K562 (cell line): ENCODE results near the gene ST8SIA2. TPM values are rescaled to one million over a fixed set of nuclear protein-coding genes. Genes with fewer than 3 reads are reported as not detected.

Experiments
- ATAC-seq: fragments of 200-7000 bp; cut with Tn5 transposase; 3 replicates; pipeline ENCODE4 v1.9.1; 2020; ENCODE audit warnings: moderate library complexity
- BruUV-seq: library from RNA; stranded (reverse); fragments of 400-500 nt; replicated peaks from 2 replicates; lab custom pipeline; 2021; lab: Mats Ljungman, UMichigan
- CTCF ChIA-PET: fragments of 300-600 bp; formaldehyde crosslinking; extraction: SDS; loops from one replicate; lab custom pipeline; 2021; ENCODE audit warnings: low intra/inter-chr PET ratio; lab: Yijun Ruan, JAX
- POLR2A ChIA-PET: fragments of 300-600, 350-650 bp; sonication (Branson Sonifier 250); formaldehyde crosslinking; extraction: SDS; loops from one replicate; lab custom pipeline; 2021; ENCODE audit warnings: antibody characterized with exemption, inconsistent platforms; lab: Yijun Ruan, JAX
- DNase-seq, 4 experiments: peaks; one replicate each; pipeline versions ENCODE4 v3.0.0 to v3.0.0-alpha.2; 2011 to 2018; ENCODE audit warnings: low spot score in 3 of 4, mixed read lengths in 3 of 4; ENCODE audit errors: extremely low read depth in 1 of 4
- FAIRE-seq: peaks from 2 replicates; lab custom pipeline; 2011; peaks lifted over from hg19 to GRCh38; lab: Jason Lieb, UNC
- H2AFZ ChIP-seq: 2 replicates; pipeline ENCODE4 v1.6.0; 2011; ENCODE audit warnings: low read depth, low read length, control low read depth, inconsistent platforms
- H3K27ac ChIP-seq: fragments of 200-600 bp; 3 replicates; pipeline ENCODE4 v1.8.0; 2011; ENCODE audit warnings: low read depth, mild to moderate bottlenecking, control low read depth, inconsistent platforms, low read length, moderate library complexity, mixed read lengths; ENCODE audit errors: extremely low read depth
- H3K27me3 ChIP-seq, 2 experiments: fragments of 300-600 bp in 1 of 2; 2 replicates in 1 of 2; 3 replicates in 1 of 2; pipeline versions ENCODE4 v1.6.0 to v1.8.0; 2011; ENCODE audit warnings: inconsistent platforms in 2 of 2, low read length in 2 of 2, mild to moderate bottlenecking in 1 of 2, mixed read lengths in 1 of 2, moderate library complexity in 1 of 2; ENCODE audit not compliant: control insufficient read depth in 2 of 2, insufficient read depth in 2 of 2
- H3K36me3 ChIP-seq: fragments of 300-600 bp; 3 replicates; pipeline ENCODE4 v1.8.0; 2011; ENCODE audit warnings: mild to moderate bottlenecking, low read length, inconsistent platforms; ENCODE audit not compliant: control insufficient read depth, insufficient read depth
- H3K4me1 ChIP-seq, 2 experiments: fragments of 200-600 bp in 1 of 2; replicated peaks in 1 of 2; 2 replicates in 1 of 2; 3 replicates in 1 of 2; pipeline versions ENCODE4 v1.5.1 to v1.8.0; 2011; ENCODE audit warnings: inconsistent platforms in 2 of 2, low read length in 2 of 2, mild to moderate bottlenecking in 1 of 2, mixed read lengths in 1 of 2, moderate library complexity in 1 of 2; ENCODE audit not compliant: control insufficient read depth in 2 of 2, insufficient read depth in 2 of 2
- H3K4me2 ChIP-seq: 2 replicates; pipeline ENCODE4 v1.6.1; 2011; ENCODE audit warnings: low read length, control low read depth, inconsistent platforms, mixed read lengths; ENCODE audit not compliant: insufficient read depth
- H3K4me3 ChIP-seq: fragments of 200-600 bp; sonication (generic), shearing (Covaris generic); 2 replicates; pipeline ENCODE4 v1.5.1; 2016; ENCODE audit warnings: control low read depth, inconsistent platforms
- H3K79me2 ChIP-seq: fragments of 200-600 bp; 3 replicates; pipeline ENCODE4 v1.8.0; 2011; ENCODE audit warnings: low read length, inconsistent platforms; ENCODE audit not compliant: control insufficient read depth, insufficient read depth
- H3K9ac ChIP-seq, 2 experiments: 2 replicates each; pipeline versions ENCODE4 v1.6.0 to v1.6.1; 2011; ENCODE audit warnings: low read depth in 2 of 2, low read length in 2 of 2, control low read depth in 1 of 2, inconsistent platforms in 1 of 2, mild to moderate bottlenecking in 1 of 2, mixed read lengths in 1 of 2; ENCODE audit not compliant: insufficient read depth in 1 of 2
- H3K9me1 ChIP-seq: one replicate; pipeline ENCODE4 v1.6.0; 2011; ENCODE audit warnings: inconsistent platforms, mild to moderate bottlenecking, low read length, moderate library complexity; ENCODE audit not compliant: control insufficient read depth, insufficient read depth
- H3K9me3 ChIP-seq: replicated peaks from 2 replicates; pipeline ENCODE4 v1.5.1; 2011; ENCODE audit warnings: low read depth, low read length, inconsistent platforms; ENCODE audit not compliant: control insufficient read depth, insufficient read depth
- H4K20me1 ChIP-seq: replicated peaks from 2 replicates; pipeline ENCODE4 v1.6.1; 2011; ENCODE audit warnings: low read length, inconsistent platforms, mixed read lengths; ENCODE audit not compliant: control insufficient read depth, insufficient read depth
- AFF4 ChIP-seq: sonication (generic); formaldehyde crosslinking; IDR thresholded peaks from 2 replicates; pipeline ENCODE4 v1.8.0; 2023; ENCODE audit warnings: mild to moderate bottlenecking, missing genetic modification reagents
- CTCFL ChIP-seq: IDR thresholded peaks from 2 replicates; pipeline ENCODE4 v1.6.1; 2011; ENCODE audit warnings: borderline replicate concordance, low read depth, mild to moderate bottlenecking, moderate library complexity, low read length; ENCODE audit not compliant: insufficient read depth, poor library complexity, severe bottlenecking
- E2F4 ChIP-seq: sonication (generic); formaldehyde crosslinking; IDR thresholded peaks from 2 replicates; pipeline ENCODE4 v1.8.0; 2022; ENCODE audit warnings: mild to moderate bottlenecking, low read depth, missing genetic modification reagents
- EWSR1 ChIP-seq: fragments of 450-650 bp; IDR thresholded peaks from 2 replicates; pipeline ENCODE4 v1.6.1; 2018; ENCODE audit warnings: borderline replicate concordance, mild to moderate bottlenecking, low read depth, moderate library complexity; ENCODE audit not compliant: partially characterized antibody
- HMG20A ChIP-seq: fragments of 450-650 bp; formaldehyde crosslinking; conservative IDR thresholded peaks from 2 replicates; pipeline ENCODE4 v1.4.0; 2020; ENCODE audit warnings: mild to moderate bottlenecking, mixed read lengths
- LARP7 ChIP-seq: fragments of 450-650 bp; IDR thresholded peaks from 2 replicates; pipeline ENCODE4 v1.6.1; 2016
- WGBS: fragments of 100-300 bp; shearing (Covaris generic); methylation state at CpG from one replicate; pipeline ENCODE4 v1.1.6; 2016; ENCODE audit warnings: low coverage, mixed read lengths; ENCODE audit not compliant: insufficient coverage; ENCODE audit errors: missing lambda C conversion rate; 5-methylcytosine and 5-hydroxymethylcytosine counted together
- in situ Hi-C: fragments of 300-500 bp; cut with MboI; formaldehyde crosslinking; loops from 4 replicates; pipeline ENCODE4 v1.15.0; 2018; ENCODE audit warnings: inconsistent platforms, mixed read lengths
- intact Hi-C: fragments of 100-400 bp; cut with micrococcal nuclease; formaldehyde crosslinking; loops from 2 replicates; pipeline ENCODE4 v1.14.2; 2022
- polyA plus RNA-seq, 8 experiments: library from polyadenylated mRNA; depleted of rRNA in 4 of 8; stranded (reverse) in 5 of 8; unstranded in 3 of 8; fragments of >200 nt; fragmentation: Nextera tagmentation in 2 of 8; fragmentation: Illumina TruSeq in 1 of 8; extraction: Ambion mirVana in 2 of 8; extraction: Trizol in 1 of 8; gene quantifications; 2 replicates each; pipeline versions ENCODE4 v1.2.1 to v1.2.3, GENCODE V29; 2011 to 2014; ENCODE audit warnings: inconsistent platforms in 1 of 8, missing spikeins in 1 of 8
- total RNA-seq, 7 experiments: library from RNA; depleted of rRNA in 6 of 7; stranded (reverse); fragments of >200 nt in 6 of 7; fragmentation: Illumina TruSeq in 2 of 7; extraction: Trizol in 2 of 7; gene quantifications; 2 replicates each; pipeline versions ENCODE4 v1.2.1 to v1.2.3, GENCODE V29; 2011 to 2021; ENCODE audit warnings: low replicate concordance in 1 of 7

ST8SIA2 gene
- total and polyA plus RNA-seq, 9 of the 15 experiments (the other 6 are each of a cell fraction or from before 2014, with no cell fraction given): not detected

GRCh38 chr15:92407321-92407720, 13.6 kb downstream of the ST8SIA2 start (continued):
- TF ChIP-seq CTCFL: no peak
- TF ChIP-seq EWSR1: no peak

DNA sequence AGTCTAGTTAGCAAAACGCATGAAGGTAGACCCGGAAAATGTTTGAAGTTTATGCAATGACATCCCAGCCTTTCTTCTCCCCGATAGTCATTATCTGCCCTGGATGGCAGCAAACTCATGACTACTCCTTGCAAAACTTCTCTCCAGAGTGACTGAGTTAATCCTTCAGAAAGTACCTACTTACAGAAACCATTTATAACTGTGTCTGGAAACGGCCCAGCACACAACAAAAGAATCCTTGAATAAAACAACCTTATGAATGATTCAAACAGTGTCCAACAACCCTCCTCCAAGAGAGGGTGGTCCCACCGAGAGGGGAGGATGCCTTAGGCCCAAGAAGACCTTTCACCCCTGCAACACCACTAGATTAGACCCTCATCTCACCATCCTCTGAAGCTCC, 14.2 kb downstream of the ST8SIA2 start:
- Histone ChIP-seq H3K9me3 (no peaks in the 10 kb centered on the region), H2AFZ (no peak overlapping the region), H3K4me2 (no peak overlapping the region), H3K9ac (no peak overlapping the region), H3K4me3 (no peak overlapping the region), H3K27ac (no peak overlapping the region), H3K4me1 (no peaks in the 10 kb centered on the region), H3K36me3 (no peaks in the 10 kb centered on the region), H3K27me3 (peaks cover 5 to 35% of the 10 kb centered on the region in 2 experiments; a peak in 3 of 5 replicates), H3K79me2 (no peaks in the 10 kb centered on the region), H3K9me1 (no peaks in the 10 kb centered on the region), H4K20me1 (no peaks in the 10 kb centered on the region; the same call in 1 of the 2 replicates)
- DNase-seq (no peak), FAIRE-seq (no peak), ATAC-seq (no peak)
- POLR2A ChIA-PET: no interaction called here
- intact Hi-C loops: no loop called here
- CTCF ChIA-PET: no interaction called here
- in situ Hi-C loops: no loop called here
- no TSS peak for BruUV-seq
- TF ChIP-seq HMG20A (CRISPR knock-in tag) (no peak), AFF4 (CRISPR knock-in tag) (no peak), E2F4 (CRISPR knock-in tag) (no peak), LARP7 (no peak)
- WGBS: under 1% methylated on average over 5 of the region's 5 CpGs
